ENCODE results near the gene CRYBA1. TPM values are rescaled to one million over a fixed set of nuclear protein-coding genes. Genes with fewer than 3 reads are reported as not detected.

The CRYBA1 gene
- total RNA-seq, 1 donor from 2014 or later, result 2.7 TPM

- Mint-ChIP-seq H3K36me3 (ENCODE audit: unreplicated experiment) (no peaks in the 10 kb centered on the region), H3K9me3 (ENCODE audit: unreplicated experiment) (peaks cover 15% of the 10 kb centered on the region), H3K27ac (ENCODE audit: unreplicated experiment) (peak overlapping the region; percentile 99), H3K27me3 (ENCODE audit: unreplicated experiment) (peaks cover 8% of the 10 kb centered on the region), H3K4me1 (ENCODE audit: low read depth, unreplicated experiment) (peaks cover 17% of the 10 kb centered on the region), H3K4me3 (ENCODE audit: unreplicated experiment) (peak overlapping the region; percentile 100)
- no peak for DNase-seq
- TF ChIP-seq CTCF (IDR thresholded peaks at IDR 0.05; ENCODE audit: partially characterized antibody, unreplicated experiment), result no peak
These were observed 47.9 kb downstream of the CRYBA1 start for GRCh38 chr17:29294580-29294900.

- H3K27me3 Mint-ChIP-seq (ENCODE audit: unreplicated experiment), result peaks cover 8% of the 10 kb centered on the region
- no peak for DNase-seq
- H3K4me3 Mint-ChIP-seq (ENCODE audit: unreplicated experiment), result peak overlapping the region; percentile 48
- no peaks in the 10 kb centered on the region for H3K36me3 Mint-ChIP-seq (ENCODE audit: unreplicated experiment)
- peak overlapping the region; percentile 18 for H3K27ac Mint-ChIP-seq (ENCODE audit: unreplicated experiment)
- peaks cover 15% of the 10 kb centered on the region for H3K9me3 Mint-ChIP-seq (ENCODE audit: unreplicated experiment)
- peaks cover 17% of the 10 kb centered on the region for H3K4me1 Mint-ChIP-seq (ENCODE audit: low read depth, unreplicated experiment)
- TF ChIP-seq CTCF (IDR thresholded peaks at IDR 0.05; ENCODE audit: partially characterized antibody, unreplicated experiment), result no peak
These were observed 48.8 kb downstream of the CRYBA1 start for GRCh38 chr17:29295420-29295819.

- Mint-ChIP-seq H3K27ac (ENCODE audit: unreplicated experiment) (no peak overlapping the region), H3K4me1 (ENCODE audit: low read depth, unreplicated experiment) (peaks cover 9% of the 10 kb centered on the region), H3K36me3 (ENCODE audit: unreplicated experiment) (no peaks in the 10 kb centered on the region), H3K9me3 (ENCODE audit: unreplicated experiment) (peaks cover 8% of the 10 kb centered on the region), H3K4me3 (ENCODE audit: unreplicated experiment) (no peak overlapping the region), H3K27me3 (ENCODE audit: unreplicated experiment) (peaks cover 4% of the 10 kb centered on the region)
- DNase-seq, result no peak
- TF ChIP-seq CTCF (IDR thresholded peaks at IDR 0.05; ENCODE audit: partially characterized antibody, unreplicated experiment), result no peak
These were observed 52.4 kb downstream of the CRYBA1 start for GRCh38 chr17:29299031-29299430.

GRCh38 chr17:29303386-29303785 is 56.7 kb downstream of the CRYBA1 start:
- no peaks in the 10 kb centered on the region for H3K27me3 Mint-ChIP-seq (ENCODE audit: unreplicated experiment)
- H3K9me3 Mint-ChIP-seq (ENCODE audit: unreplicated experiment), result no peaks in the 10 kb centered on the region
- H3K27ac Mint-ChIP-seq (ENCODE audit: unreplicated experiment), result no peak overlapping the region
- peak overlapping the region; percentile 2 for H3K4me3 Mint-ChIP-seq (ENCODE audit: unreplicated experiment)
- no peaks in the 10 kb centered on the region for H3K4me1 Mint-ChIP-seq (ENCODE audit: low read depth, unreplicated experiment)
- DNase-seq, result no peak
- H3K36me3 Mint-ChIP-seq (ENCODE audit: unreplicated experiment), result no peaks in the 10 kb centered on the region
- no peak for TF ChIP-seq CTCF (IDR thresholded peaks at IDR 0.05; ENCODE audit: partially characterized antibody, unreplicated experiment)

Other genes starting within 250 kb of the CRYBA1 start
- gene SEZ6, start 240.8 kb upstream of the CRYBA1 start, total RNA-seq (ENCODE audit: unreplicated experiment), result 6.7 TPM
- gene PIPOX, start 203.7 kb upstream of the CRYBA1 start, total RNA-seq (ENCODE audit: unreplicated experiment), result 1.4 TPM
- gene MYO18A, start 66.5 kb upstream of the CRYBA1 start, total RNA-seq (ENCODE audit: unreplicated experiment), result 465 TPM
- 51.0 TPM for gene NUFIP2, start 47.3 kb downstream of the CRYBA1 start, total RNA-seq (ENCODE audit: unreplicated experiment)
- gene TAOK1, start 143.5 kb downstream of the CRYBA1 start, total RNA-seq (ENCODE audit: unreplicated experiment), result 133 TPM

Data from glutamatergic neuron (in vitro differentiated cells).